ENCODE data around the gene CLEC3A.
A peak's percentile ranks its signal among the peaks of the same experiment; 100 is the strongest.
"Not testable (repeated sequence)": the region's sequence is repeated elsewhere in the genome, so short reads cannot be mapped to it uniquely, and the experiment has no call there.

Gene CLEC3A

GRCh38 chr16:78022347-78023060 lies at the start of gene CLEC3A:
Gene CLEC3A (plus strand): TSS chr16:78022548. CDS start chr16:78022627, 79 bp downstream.
- DNase-seq (ENCODE audit: low spot score): no peak

GRCh38 chr16:77974883-77975282 lies 47.5 kb upstream of the CLEC3A start:
- DNase-seq (ENCODE audit: low spot score): no peak

- DNase-seq (ENCODE audit: low spot score): no peak
Measured at GRCh38 chr16:77975942-77976341, 46.4 kb upstream of the CLEC3A start.

GRCh38 chr16:77977339-77977738 lies 45.0 kb upstream of the CLEC3A start:
- no peak for DNase-seq (ENCODE audit: low spot score)

- no peak for DNase-seq (ENCODE audit: low spot score)
Measured at GRCh38 chr16:77985111-77985510, 37.2 kb upstream of the CLEC3A start.

GRCh38 chr16:77986011-77986740 lies 36.2 kb upstream of the CLEC3A start:
- DNase-seq (ENCODE audit: low spot score): no peak

GRCh38 chr16:77987810-77988209 lies 34.5 kb upstream of the CLEC3A start:
- no peak for DNase-seq (ENCODE audit: low spot score)

GRCh38 chr16:77989846-77990245 lies 32.5 kb upstream of the CLEC3A start:
- DNase-seq (ENCODE audit: low spot score): no peak

- no peak for DNase-seq (ENCODE audit: low spot score)
Measured at GRCh38 chr16:77991701-77992100, 30.6 kb upstream of the CLEC3A start.

- not testable (repeated sequence) for DNase-seq (ENCODE audit: low spot score)
Measured at GRCh38 chr16:77992381-77992780, 30.0 kb upstream of the CLEC3A start.

- no peak for DNase-seq (ENCODE audit: low spot score)
Measured at GRCh38 chr16:77993111-77993985, 29.0 kb upstream of the CLEC3A start.

- no peak for DNase-seq (ENCODE audit: low spot score)
Measured at GRCh38 chr16:77995843-77996455, 26.4 kb upstream of the CLEC3A start.

GRCh38 chr16:77998350-77999023 lies 23.9 kb upstream of the CLEC3A start:
- DNase-seq (ENCODE audit: low spot score): no peak

GRCh38 chr16:78001451-78002025 lies 20.8 kb upstream of the CLEC3A start:
- DNase-seq (ENCODE audit: low spot score): no peak

- DNase-seq (ENCODE audit: low spot score): peak; percentile 83
Measured at GRCh38 chr16:78002915-78003538, 19.3 kb upstream of the CLEC3A start.

GRCh38 chr16:78004517-78004916 lies 17.8 kb upstream of the CLEC3A start:
- no peak for DNase-seq (ENCODE audit: low spot score)

GRCh38 chr16:78005881-78006280 lies 16.5 kb upstream of the CLEC3A start:
- DNase-seq (ENCODE audit: low spot score): peak; percentile 22

GRCh38 chr16:78007121-78007520 lies 15.2 kb upstream of the CLEC3A start:
- no peak for DNase-seq (ENCODE audit: low spot score)

GRCh38 chr16:78024159-78024558 lies 1.8 kb downstream of the CLEC3A start:
- no peak for DNase-seq (ENCODE audit: low spot score)

- DNase-seq (ENCODE audit: low spot score): no peak
Measured at GRCh38 chr16:78025631-78026030, 3.3 kb downstream of the CLEC3A start.

GRCh38 chr16:78028018-78028417 lies 5.7 kb downstream of the CLEC3A start:
- DNase-seq (ENCODE audit: low spot score): no peak

Data from HuH-7 (cell line).